ENCODE data around the gene ADGRB3. TPM values are rescaled to one million over a fixed set of nuclear protein-coding genes. Genes with fewer than 3 reads are reported as not detected.

Gene ADGRB3
- polyA plus RNA-seq, 3 donors from 2014 or later = not detected

DNA sequence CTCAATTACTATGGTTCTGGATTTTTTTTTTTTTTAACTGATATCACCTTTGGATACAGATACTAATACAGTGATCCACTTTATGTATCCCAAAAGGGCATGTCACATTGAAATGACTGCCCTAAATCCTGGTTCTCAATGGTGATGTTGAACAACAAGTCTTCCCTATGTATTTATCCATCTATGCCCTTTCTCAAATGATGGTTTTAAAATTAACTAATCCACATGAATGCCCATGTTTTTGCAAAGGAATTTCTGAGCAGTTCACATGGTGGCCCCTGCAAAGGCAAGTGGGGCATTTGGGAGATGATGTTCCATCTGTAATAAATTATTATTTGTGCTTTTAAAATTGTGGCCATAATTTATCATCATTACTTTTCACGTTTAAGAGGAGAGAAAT lies 2.7 kb downstream of the ADGRB3 start:
- H3K9me3 Mint-ChIP-seq = peaks cover 4 to 25% (median 14%) of the 10 kb centered on the region in 6 donors
- H3K27ac Mint-ChIP-seq = no peak overlapping the region
- peaks cover 6 to 16% (median 14%) of the 10 kb centered on the region in 3 donors for H3K27me3 Mint-ChIP-seq (ENCODE audit: low read depth in 3 of 3)
- H3K4me1 Mint-ChIP-seq = peaks cover 18 to 35% of the 10 kb centered on the region in 2 donors
- H3K36me3 Mint-ChIP-seq = peaks cover 0 to 4% (median 3%) of the 10 kb centered on the region in 3 donors
- no peak for DNase-seq
- no peak overlapping the region for H3K4me3 Mint-ChIP-seq

DNA sequence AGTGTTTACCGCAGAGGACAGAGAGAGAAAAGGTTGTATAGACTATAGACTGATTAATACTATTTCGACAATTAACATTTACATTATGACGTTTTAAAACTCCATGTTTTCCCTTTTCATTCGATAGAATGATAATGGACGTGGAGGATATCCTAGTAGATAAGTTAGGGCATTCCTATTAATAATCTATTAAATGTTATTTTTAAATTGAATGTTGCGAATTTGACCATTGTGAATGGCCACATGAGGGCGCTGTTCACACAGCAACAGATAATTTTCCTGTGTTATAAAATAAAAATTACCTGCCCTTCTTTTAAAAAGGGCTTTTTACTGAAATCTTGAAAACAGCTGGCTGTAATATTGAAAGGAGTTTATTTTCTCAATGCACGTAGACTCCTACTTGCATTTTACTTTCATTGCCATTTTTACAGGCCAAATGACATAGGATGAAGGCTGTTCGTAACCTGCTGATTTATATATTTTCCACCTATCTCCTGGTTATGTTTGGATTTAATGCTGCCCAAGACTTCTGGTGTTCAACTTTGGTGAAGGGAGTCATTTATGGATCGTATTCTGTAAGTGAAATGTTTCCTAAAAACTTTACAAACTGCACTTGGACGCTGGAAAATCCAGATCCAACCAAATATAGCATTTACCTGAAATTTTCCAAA lies 3.3 kb downstream of the ADGRB3 start:
- Mint-ChIP-seq H3K4me3 (no peak overlapping the region), H3K9me3 (peaks cover 7 to 25% (median 16%) of the 10 kb centered on the region in 6 donors), H3K4me1 (peaks cover 18 to 35% of the 10 kb centered on the region in 2 donors), H3K27ac (no peak overlapping the region), H3K36me3 (peaks cover 0 to 4% (median 3%) of the 10 kb centered on the region in 3 donors), H3K27me3 (ENCODE audit: low read depth in 3 of 3) (peaks cover 4 to 14% (median 14%) of the 10 kb centered on the region in 3 donors)
- no peak for DNase-seq

DNA sequence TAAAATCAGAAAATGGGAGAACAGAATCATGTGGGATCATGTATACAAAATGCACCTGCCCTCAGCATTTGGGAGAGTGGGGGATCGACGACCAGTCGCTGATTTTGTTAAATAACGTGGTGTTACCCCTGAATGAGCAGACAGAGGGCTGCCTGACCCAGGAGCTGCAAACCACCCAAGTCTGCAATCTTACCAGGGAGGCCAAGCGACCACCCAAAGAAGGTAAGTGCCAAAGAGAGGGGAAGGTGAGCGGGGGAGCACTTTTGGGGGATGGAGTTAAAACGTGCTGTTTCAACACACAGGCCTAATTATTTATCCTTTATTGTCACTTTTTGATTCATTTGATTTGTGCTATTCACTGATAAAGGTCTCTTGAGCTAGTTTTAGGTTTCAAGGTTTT lies 4.1 kb downstream of the ADGRB3 start:
- no peak overlapping the region for H3K4me3 Mint-ChIP-seq
- H3K27me3 Mint-ChIP-seq (ENCODE audit: low read depth in 3 of 3) = peaks cover 4 to 9% (median 9%) of the 10 kb centered on the region in 3 donors
- H3K36me3 Mint-ChIP-seq = peaks cover 0 to 4% (median 3%) of the 10 kb centered on the region in 3 donors

DNA sequence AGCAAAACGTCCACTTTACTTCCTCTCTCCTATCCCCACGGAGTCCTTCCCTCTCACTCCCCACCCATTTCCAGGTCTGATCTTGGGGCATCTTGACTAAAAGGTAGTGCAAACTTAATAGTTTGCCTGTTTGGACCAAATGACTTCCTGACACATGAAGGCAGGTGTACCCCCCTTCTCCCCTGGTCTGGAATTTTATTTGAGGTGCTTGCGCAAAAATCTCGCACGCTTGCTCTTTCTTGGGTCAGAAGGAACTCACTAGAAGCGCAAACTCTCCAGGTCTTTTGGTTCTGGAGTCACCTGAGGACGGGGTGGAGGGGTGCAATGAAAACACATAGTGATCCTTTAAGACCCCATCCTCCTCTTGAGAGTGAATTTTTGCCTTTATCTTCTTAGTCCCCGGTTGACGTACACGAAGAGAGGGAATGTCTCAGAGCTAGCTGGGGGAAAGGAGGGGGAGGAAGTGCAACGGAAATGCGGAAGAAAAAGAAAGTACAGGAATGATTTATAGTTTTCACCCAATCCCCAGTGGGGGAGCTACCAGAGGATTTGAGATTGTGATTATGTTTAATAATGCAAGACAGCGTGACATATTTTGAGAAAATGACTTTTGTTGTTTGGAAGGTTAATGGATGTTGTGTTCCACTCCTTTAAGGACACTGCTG lies 4.9 kb downstream of the ADGRB3 start:
- Mint-ChIP-seq H3K27ac (no peak overlapping the region), H3K4me1 (peaks cover 12 to 23% of the 10 kb centered on the region in 2 donors), H3K9me3 (peaks cover 7 to 22% (median 14%) of the 10 kb centered on the region in 6 donors), H3K36me3 (peaks cover 0 to 4% (median 3%) of the 10 kb centered on the region in 3 donors), H3K27me3 (ENCODE audit: low read depth in 3 of 3) (peaks cover 4 to 9% (median 8%) of the 10 kb centered on the region in 3 donors), H3K4me3 (no peak overlapping the region)
- DNase-seq = no peak

More for the DNA sequence above, 4.1 kb downstream of the ADGRB3 start:
- Mint-ChIP-seq H3K27ac (no peak overlapping the region), H3K4me1 (peaks cover 16 to 27% of the 10 kb centered on the region in 2 donors), H3K9me3 (peaks cover 7 to 24% (median 16%) of the 10 kb centered on the region in 6 donors)
- no peak for DNase-seq

DNA sequence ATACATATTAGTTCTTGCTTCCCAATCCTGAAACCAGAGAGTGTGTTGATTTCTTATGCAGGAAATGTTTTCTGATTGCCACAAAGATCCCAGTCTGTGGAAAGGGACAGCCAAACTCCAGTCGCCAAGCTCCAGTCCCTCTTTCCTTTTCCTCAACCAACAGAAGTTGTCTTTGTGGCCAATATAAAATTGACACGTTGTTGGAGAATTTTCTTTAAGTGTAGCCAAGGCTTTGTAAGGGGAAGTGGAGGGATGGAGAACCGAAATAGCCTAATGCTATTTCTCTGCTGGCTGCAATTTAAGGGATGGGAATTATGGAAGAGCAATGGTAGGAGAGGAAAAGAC lies 5.4 kb downstream of the ADGRB3 start:
- H3K9me3 Mint-ChIP-seq = peaks cover 7 to 22% (median 14%) of the 10 kb centered on the region in 6 donors
- H3K27me3 Mint-ChIP-seq (ENCODE audit: low read depth in 3 of 3) = peaks cover 4 to 8% (median 6%) of the 10 kb centered on the region in 3 donors
- H3K4me1 Mint-ChIP-seq = peaks cover 10 to 20% of the 10 kb centered on the region in 2 donors
- peaks cover 0 to 4% (median 3%) of the 10 kb centered on the region in 3 donors for H3K36me3 Mint-ChIP-seq
- H3K4me3 Mint-ChIP-seq = no peak overlapping the region
- no peak for DNase-seq
- no peak overlapping the region for H3K27ac Mint-ChIP-seq

DNA sequence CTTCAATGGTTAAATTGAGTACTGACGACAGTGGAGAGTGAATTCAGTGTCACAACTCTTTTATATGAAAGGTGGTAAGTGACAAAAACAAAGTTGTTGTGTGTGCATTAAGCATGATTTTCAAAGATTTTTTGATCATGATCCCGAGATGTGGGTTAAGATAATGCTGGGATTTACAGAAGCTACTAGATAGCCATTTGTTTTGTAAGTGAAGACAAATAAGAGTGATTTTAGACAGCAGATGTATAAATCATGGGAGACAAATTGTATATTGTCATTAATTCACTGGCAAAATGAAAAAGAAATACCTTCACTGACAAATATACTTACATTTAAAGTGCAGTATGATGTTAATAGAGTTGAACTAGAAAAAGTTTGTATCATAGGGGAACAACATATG lies 6.1 kb downstream of the ADGRB3 start:
- peaks cover 0 to 3% (median 3%) of the 10 kb centered on the region in 3 donors for H3K27me3 Mint-ChIP-seq (ENCODE audit: low read depth in 3 of 3)
- peaks cover 5 to 24% (median 8%) of the 10 kb centered on the region in 6 donors for H3K9me3 Mint-ChIP-seq
- DNase-seq = no peak
- H3K36me3 Mint-ChIP-seq = no peaks in the 10 kb centered on the region
- H3K27ac Mint-ChIP-seq = no peak overlapping the region
- H3K4me3 Mint-ChIP-seq = no peak overlapping the region
- H3K4me1 Mint-ChIP-seq = peaks cover 4 to 13% of the 10 kb centered on the region in 2 donors

DNA sequence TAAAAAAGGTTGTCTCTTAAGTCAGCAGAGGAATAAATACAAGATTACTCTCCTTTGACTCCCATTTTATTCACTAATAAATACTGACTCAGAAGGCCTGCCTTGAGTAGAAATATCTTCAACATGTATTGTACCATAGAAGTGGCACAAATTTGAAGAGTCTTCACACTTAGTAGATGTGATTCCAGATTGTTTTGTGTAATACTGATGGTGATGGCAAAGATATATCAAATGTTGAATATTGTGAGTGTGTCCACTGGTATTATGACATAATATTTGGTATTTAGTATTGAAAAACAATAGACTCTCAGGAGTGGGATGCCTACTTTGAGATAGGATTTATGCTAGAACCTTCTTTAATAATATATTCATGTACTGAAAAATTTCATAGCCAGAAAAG lies 7.0 kb downstream of the ADGRB3 start:
- H3K27me3 Mint-ChIP-seq (ENCODE audit: low read depth in 3 of 3) = peaks cover 0 to 3% (median 1%) of the 10 kb centered on the region in 3 donors
- peaks cover under 1 to 3% of the 10 kb centered on the region in 2 donors for H3K4me1 Mint-ChIP-seq
- no peak overlapping the region for H3K27ac Mint-ChIP-seq

DNA sequence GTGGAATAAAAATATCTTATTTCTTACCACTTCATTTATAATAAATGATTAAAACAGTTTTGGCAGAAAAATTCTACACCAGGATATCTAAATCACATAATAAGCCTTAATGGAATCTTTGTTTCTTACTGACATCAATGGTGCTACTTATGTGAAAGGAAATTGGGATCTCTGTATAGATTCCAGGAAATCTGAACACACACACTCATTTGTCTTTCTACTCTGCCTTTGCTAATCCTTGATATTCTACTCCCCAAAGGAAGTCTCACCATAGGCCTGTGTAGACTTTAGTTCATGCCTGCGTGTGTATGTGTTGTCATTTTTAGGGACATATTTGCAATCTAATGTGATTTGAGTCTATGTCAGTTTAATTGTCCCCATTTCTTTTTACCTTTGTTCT lies 7.9 kb downstream of the ADGRB3 start:
- Mint-ChIP-seq H3K27me3 (ENCODE audit: low read depth in 3 of 3) (peaks cover 0 to under 1% (median 0%) of the 10 kb centered on the region in 3 donors), H3K4me3 (no peak overlapping the region), H3K4me1 (no peaks in the 10 kb centered on the region)

More for the DNA sequence above, 7.0 kb downstream of the ADGRB3 start:
- H3K36me3 Mint-ChIP-seq = no peaks in the 10 kb centered on the region
- H3K4me3 Mint-ChIP-seq = no peak overlapping the region
- peaks cover 5 to 22% (median 8%) of the 10 kb centered on the region in 6 donors for H3K9me3 Mint-ChIP-seq
- DNase-seq = no peak

DNA sequence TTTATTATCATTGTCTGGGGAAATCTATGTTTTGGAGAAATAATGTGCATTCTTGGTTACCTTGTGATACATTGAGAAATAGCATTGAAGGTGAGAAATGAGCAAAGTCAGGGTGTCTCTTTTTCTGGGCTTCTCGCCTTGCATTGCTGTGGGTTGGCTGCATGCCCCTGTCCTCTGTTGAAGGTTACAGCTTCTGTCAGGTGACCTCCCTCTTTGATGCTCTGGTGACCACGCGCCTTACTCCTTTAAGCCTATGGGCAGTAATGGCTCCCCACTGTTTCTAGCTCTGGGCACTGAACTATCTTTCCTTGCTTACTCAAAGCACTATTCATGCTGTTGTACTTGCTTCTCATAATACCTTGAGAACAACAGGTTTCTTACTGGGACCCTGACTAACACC lies 14.6 kb downstream of the ADGRB3 start:
- H3K36me3 Mint-ChIP-seq = no peaks in the 10 kb centered on the region
- H3K27ac Mint-ChIP-seq = no peak overlapping the region
- no peaks in the 10 kb centered on the region for H3K4me1 Mint-ChIP-seq
- H3K27me3 Mint-ChIP-seq (ENCODE audit: low read depth in 3 of 3) = peaks cover 0 to 2% (median 0%) of the 10 kb centered on the region in 3 donors
- peaks cover 0 to 21% (median 8%) of the 10 kb centered on the region in 6 donors for H3K9me3 Mint-ChIP-seq
- H3K4me3 Mint-ChIP-seq = no peak overlapping the region
- no peak for DNase-seq

More for the DNA sequence above, 7.9 kb downstream of the ADGRB3 start:
- no peak for DNase-seq
- peaks cover 3 to 19% (median 8%) of the 10 kb centered on the region in 6 donors for H3K9me3 Mint-ChIP-seq
- no peak overlapping the region for H3K27ac Mint-ChIP-seq
- no peaks in the 10 kb centered on the region for H3K36me3 Mint-ChIP-seq

DNA sequence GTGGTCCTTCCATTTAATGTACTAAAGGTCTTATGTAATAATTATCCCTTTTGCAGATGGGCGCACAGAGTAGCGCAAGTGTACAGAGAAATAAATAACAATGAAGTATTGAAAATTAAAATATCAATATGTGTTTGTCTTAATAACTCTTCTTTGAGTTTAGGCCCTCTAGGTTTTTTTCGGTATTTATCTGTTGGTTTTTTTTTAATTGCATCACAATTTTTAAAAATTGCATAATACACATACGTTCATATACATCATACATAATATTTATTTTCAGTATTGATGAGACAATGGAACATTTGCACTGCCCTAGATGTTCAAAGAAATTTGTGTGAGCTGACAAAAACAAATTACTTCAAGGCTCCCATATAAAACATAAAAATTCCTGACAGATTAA lies 15.1 kb downstream of the ADGRB3 start:
- no peak overlapping the region for H3K27ac Mint-ChIP-seq
- H3K4me1 Mint-ChIP-seq = no peaks in the 10 kb centered on the region
- peaks cover 0 to 2% (median 0%) of the 10 kb centered on the region in 3 donors for H3K27me3 Mint-ChIP-seq (ENCODE audit: low read depth in 3 of 3)
- DNase-seq = no peak
- H3K9me3 Mint-ChIP-seq = peaks cover 0 to 21% (median 8%) of the 10 kb centered on the region in 6 donors
- no peaks in the 10 kb centered on the region for H3K36me3 Mint-ChIP-seq
- H3K4me3 Mint-ChIP-seq = no peak overlapping the region

DNA sequence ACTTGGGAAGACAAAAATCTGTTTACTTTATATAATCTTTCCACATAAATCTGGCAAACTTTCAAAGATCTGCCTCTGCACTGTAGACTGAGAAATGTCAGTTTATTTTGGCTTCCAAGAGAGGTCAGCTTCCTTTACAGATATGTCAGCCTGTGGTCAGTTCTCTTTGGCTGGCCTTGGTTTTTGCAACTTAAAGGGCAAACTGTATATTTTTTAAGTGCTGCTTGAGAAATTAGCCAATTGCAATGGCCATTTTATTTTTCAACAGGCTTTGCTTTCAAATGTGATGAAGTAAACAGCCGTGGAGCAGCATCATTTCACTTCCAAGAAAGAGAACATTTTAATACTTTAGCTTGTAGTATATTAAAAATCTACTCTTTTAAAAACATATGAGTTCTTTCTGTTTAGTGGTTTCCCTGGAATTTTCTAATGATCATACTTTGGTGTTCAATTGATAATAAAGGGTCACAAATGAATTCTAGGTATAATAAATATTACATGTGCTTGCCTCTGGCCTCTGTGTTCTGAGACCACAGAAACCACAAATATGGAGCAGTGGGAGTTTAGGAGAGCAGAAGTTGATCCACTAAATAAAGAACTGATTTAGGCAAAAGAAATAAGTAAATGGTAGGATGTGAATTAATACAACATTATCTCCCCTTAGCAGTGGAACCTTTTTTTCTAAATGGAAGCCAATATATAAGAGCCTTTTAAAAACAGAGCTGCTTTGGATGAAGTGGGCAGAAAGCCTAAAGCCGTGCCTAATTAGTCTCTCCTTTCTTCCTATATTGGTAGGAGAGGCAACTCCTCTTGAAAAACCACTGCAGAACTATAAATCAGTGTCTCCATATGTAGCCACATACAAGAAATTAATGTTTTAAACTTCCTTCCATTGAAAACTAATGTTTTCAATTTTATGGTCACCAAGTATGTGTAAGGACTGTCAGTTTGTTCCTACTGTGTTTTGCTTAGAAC lies 16.2 kb downstream of the ADGRB3 start:
- H3K9me3 Mint-ChIP-seq = peaks cover 0 to 21% (median 8%) of the 10 kb centered on the region in 6 donors
- no peaks in the 10 kb centered on the region for H3K36me3 Mint-ChIP-seq
- H3K4me3 Mint-ChIP-seq = no peak overlapping the region
- peaks cover 0 to 2% (median 0%) of the 10 kb centered on the region in 3 donors for H3K27me3 Mint-ChIP-seq (ENCODE audit: low read depth in 3 of 3)
- no peak for DNase-seq
- no peaks in the 10 kb centered on the region for H3K4me1 Mint-ChIP-seq
- H3K27ac Mint-ChIP-seq = no peak overlapping the region

DNA sequence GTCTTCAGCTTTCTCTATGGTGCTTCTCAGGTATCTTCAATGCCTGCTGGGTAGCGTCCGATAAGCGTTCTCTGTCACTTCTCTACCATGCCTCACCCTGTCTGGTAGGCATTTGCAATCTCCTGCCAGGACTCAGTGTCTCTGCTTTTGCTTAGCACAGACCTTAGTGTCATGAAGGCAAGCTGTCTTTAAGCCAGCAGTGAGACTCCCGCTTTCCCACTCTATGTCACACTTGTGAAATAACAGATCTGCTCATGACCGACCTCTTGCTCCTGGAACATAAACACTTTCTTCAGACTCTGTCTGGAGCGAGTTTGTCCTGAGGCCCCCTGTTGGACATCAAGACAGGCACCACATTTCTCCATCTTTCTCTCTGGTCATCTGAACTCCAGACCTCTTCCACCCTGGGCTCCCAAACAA lies 17.0 kb downstream of the ADGRB3 start:
- Mint-ChIP-seq H3K27me3 (ENCODE audit: low read depth in 3 of 3) (peaks cover 0 to 2% (median 0%) of the 10 kb centered on the region in 3 donors), H3K4me3 (no peak overlapping the region), H3K27ac (no peak overlapping the region), H3K36me3 (no peaks in the 10 kb centered on the region), H3K4me1 (no peaks in the 10 kb centered on the region), H3K9me3 (peaks cover 0 to 16% (median 8%) of the 10 kb centered on the region in 6 donors)
- no peak for DNase-seq

DNA sequence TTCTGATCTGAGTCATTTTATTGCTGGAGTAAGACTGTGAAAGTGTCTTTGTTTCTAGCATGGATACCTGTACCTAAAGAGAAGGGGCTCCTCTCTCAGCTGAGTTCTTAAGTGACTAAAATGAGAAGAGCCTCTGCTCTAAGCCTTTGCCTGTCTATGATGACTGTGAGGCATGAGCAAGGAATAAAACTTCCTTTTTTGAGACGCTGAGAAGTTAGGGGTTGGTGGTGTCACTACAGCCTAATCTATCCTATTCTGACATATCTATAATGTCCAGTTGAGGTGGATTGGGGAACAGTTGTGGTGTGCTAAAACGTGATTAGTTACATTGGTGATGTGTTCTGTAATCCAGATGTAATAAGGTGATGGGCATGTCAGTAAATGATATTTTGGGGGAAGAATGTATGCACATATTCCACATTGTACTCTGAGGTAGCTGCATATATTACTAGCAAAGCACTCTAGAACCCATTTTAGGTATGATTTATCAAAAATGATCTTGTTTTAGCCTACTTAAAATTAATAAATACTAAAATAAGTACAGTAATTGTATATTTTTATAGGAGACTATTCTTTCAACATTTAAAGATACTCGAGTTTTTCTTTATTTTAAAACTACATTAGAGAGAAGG lies 18.1 kb downstream of the ADGRB3 start:
- H3K4me3 Mint-ChIP-seq = no peak overlapping the region
- no peaks in the 10 kb centered on the region for H3K4me1 Mint-ChIP-seq
- H3K36me3 Mint-ChIP-seq = no peaks in the 10 kb centered on the region
- peaks cover 0 to 16% (median 10%) of the 10 kb centered on the region in 6 donors for H3K9me3 Mint-ChIP-seq
- DNase-seq = no peak
- H3K27ac Mint-ChIP-seq = no peak overlapping the region
- H3K27me3 Mint-ChIP-seq (ENCODE audit: low read depth in 3 of 3) = peaks cover 0 to 2% (median 0%) of the 10 kb centered on the region in 3 donors
